IMR-90 (cell line): Measurements from ENCODE around the gene ZNF503. TPM values are rescaled to one million over a fixed set of nuclear protein-coding genes. Genes with fewer than 3 reads are reported as not detected.

ENCODE experiments used
- ATAC-seq: fragments of 200-7000 bp; cut with Tn5 transposase; 2 replicates; pipeline ENCODE4 v1.9.1; 2020; ENCODE audit warnings: low read depth, mild to moderate bottlenecking, moderate library complexity
- BruUV-seq: library from RNA; stranded (reverse); fragments of 400-500 nt; replicated peaks from 2 replicates; lab custom pipeline; 2021; lab: Mats Ljungman, UMichigan
- CTCF ChIA-PET: fragments of 300-600 bp; formaldehyde crosslinking; extraction: SDS; loops from one replicate; lab custom pipeline; 2021; ENCODE audit warnings: antibody characterized with exemption; lab: Yijun Ruan, JAX
- POLR2A ChIA-PET: fragments of 300-600 bp; sonication (Branson Sonifier 250); formaldehyde crosslinking; loops from one replicate; lab custom pipeline; 2022; ENCODE audit warnings: antibody characterized with exemption; ENCODE audit not compliant: unreplicated experiment; lab: Charles Lee
- DNase-seq: peaks from one replicate; pipeline ENCODE4 v3.0.0; 2013
- H2AFZ ChIP-seq: replicated peaks from 2 replicates; pipeline ENCODE3; 2013; ENCODE audit warnings: low read length, mild to moderate bottlenecking; ENCODE audit not compliant: poor library complexity
- H2AK5ac ChIP-seq: 2 replicates; pipeline ENCODE4 v1.6.1; 2013; ENCODE audit warnings: low read depth, low read length, inconsistent platforms
- H2AK9ac ChIP-seq: replicated peaks from 2 replicates; pipeline ENCODE3; 2013; ENCODE audit warnings: mild to moderate bottlenecking, low read depth, low read length, moderate library complexity; ENCODE audit not compliant: poor library complexity
- H2BK120ac ChIP-seq: 2 replicates; pipeline ENCODE4 v1.6.1; 2013; ENCODE audit warnings: low read depth, low read length, inconsistent platforms
- H2BK15ac ChIP-seq: 3 replicates; pipeline ENCODE4 v1.6.1; 2013; ENCODE audit warnings: low read depth, low read length, inconsistent platforms
- H2BK20ac ChIP-seq: 2 replicates; pipeline ENCODE4 v1.6.1; 2013; ENCODE audit warnings: low read depth, mild to moderate bottlenecking, inconsistent platforms, low read length, moderate library complexity
- H2BK5ac ChIP-seq: 2 replicates; pipeline ENCODE4 v1.6.1; 2013; ENCODE audit warnings: mild to moderate bottlenecking, low read depth, low read length, inconsistent platforms; ENCODE audit not compliant: poor library complexity, severe bottlenecking
- H3K14ac ChIP-seq: replicated peaks from 2 replicates; pipeline ENCODE4 v1.6.1; 2013; ENCODE audit warnings: low read depth, low read length, inconsistent platforms
- H3K18ac ChIP-seq: 2 replicates; pipeline ENCODE4 v1.6.1; 2013; ENCODE audit warnings: low read depth, low read length, control low read depth
- H3K23ac ChIP-seq: 2 replicates; pipeline ENCODE4 v1.6.1; 2013; ENCODE audit warnings: low read depth, low read length, inconsistent platforms
- H3K27ac ChIP-seq: 2 replicates; pipeline ENCODE4 v1.5.1; 2013; ENCODE audit warnings: mild to moderate bottlenecking, control low read depth, low read length; ENCODE audit not compliant: insufficient read depth
- H3K27me3 ChIP-seq: 2 replicates; pipeline ENCODE4 v1.6.1; 2013; ENCODE audit warnings: low read length; ENCODE audit not compliant: control insufficient read depth, insufficient read depth
- H3K36me3 ChIP-seq: 2 replicates; pipeline ENCODE4 v1.6.1; 2013; ENCODE audit warnings: low read length, mixed read lengths; ENCODE audit not compliant: control insufficient read depth, insufficient read depth
- H3K4ac ChIP-seq: 2 replicates; pipeline ENCODE4 v1.6.1; 2013; ENCODE audit warnings: low read depth, low read length, inconsistent platforms
- H3K4me1 ChIP-seq: 2 replicates; pipeline ENCODE4 v1.6.1; 2013; ENCODE audit warnings: low read length, mixed read lengths; ENCODE audit not compliant: control insufficient read depth, insufficient read depth
- H3K4me2 ChIP-seq: 2 replicates; pipeline ENCODE4 v1.6.1; 2013; ENCODE audit warnings: low read depth, mild to moderate bottlenecking, control low read depth, low read length, moderate library complexity
- H3K4me3 ChIP-seq: 2 replicates; pipeline ENCODE4 v1.5.1; 2013; ENCODE audit warnings: low read depth, mild to moderate bottlenecking, control low read depth, low read length, moderate library complexity; ENCODE audit not compliant: insufficient read depth
- H3K56ac ChIP-seq: 2 replicates; pipeline ENCODE4 v1.6.1; 2013; ENCODE audit warnings: low read length, inconsistent platforms; ENCODE audit not compliant: insufficient read depth; ENCODE audit errors: extremely low read depth
- H3K79me1 ChIP-seq, 2 experiments: 2 replicates each; pipeline ENCODE4 v1.6.1; 2013; ENCODE audit warnings: low read length in 2 of 2, inconsistent platforms in 1 of 2, low read depth in 1 of 2
- H3K9ac ChIP-seq: 2 replicates; pipeline ENCODE4 v1.6.1; 2013; ENCODE audit warnings: low read depth, low read length, control low read depth
- H3K9me1 ChIP-seq: 2 replicates; pipeline ENCODE4 v1.6.1; 2013; ENCODE audit warnings: low read length, inconsistent platforms; ENCODE audit not compliant: insufficient read depth
- H3K9me3 ChIP-seq: 2 replicates; pipeline ENCODE4 v1.6.1; 2013; ENCODE audit warnings: low read length; ENCODE audit not compliant: control insufficient read depth, insufficient read depth
- H4K20me1 ChIP-seq: 2 replicates; pipeline ENCODE4 v1.6.1; 2013; ENCODE audit warnings: low read length, inconsistent platforms; ENCODE audit not compliant: insufficient read depth
- H4K5ac ChIP-seq: 2 replicates; pipeline ENCODE4 v1.6.1; 2013; ENCODE audit warnings: mild to moderate bottlenecking, low read depth, low read length, control low read depth
- H4K8ac ChIP-seq, 2 experiments: 2 replicates each; pipeline ENCODE4 v1.6.1; 2013; ENCODE audit warnings: low read depth in 2 of 2, low read length in 2 of 2, control low read depth in 1 of 2, inconsistent platforms in 1 of 2
- H4K91ac ChIP-seq: 2 replicates; pipeline ENCODE4 v1.6.1; 2013; ENCODE audit warnings: low read depth, low read length, inconsistent platforms; ENCODE audit not compliant: insufficient read depth
- POLR2A ChIP-seq: IDR thresholded peaks from 2 replicates; pipeline ENCODE4 v1.6.1; 2012; ENCODE audit warnings: mild to moderate bottlenecking, low read depth, low read length
- WGBS, 2 experiments: methylation state at CpG; one replicate each; pipeline versions ENCODE4 v1.1.5 to v1.1.7; 2013; ENCODE audit warnings: missing lambda C conversion rate in 2 of 2; ENCODE audit not compliant: insufficient read length in 1 of 2; ENCODE audit errors: extremely low coverage in 2 of 2; 5-methylcytosine and 5-hydroxymethylcytosine counted together
- dilution Hi-C: fragments of 300-500 bp; cut with HindIII; formaldehyde crosslinking; loops from one replicate; pipeline ENCODE4 v1.14.3; 2018; ENCODE audit warnings: low sequenced_read_pairs; ENCODE audit not compliant: unreplicated experiment
- in situ Hi-C: fragments of 300-500 bp; cut with MboI; formaldehyde crosslinking; loops from 3 replicates; pipeline ENCODE4 v1.14.3; 2019; ENCODE audit warnings: low sequenced_read_pairs, inconsistent platforms, mixed read lengths
- intact Hi-C: fragments of 100-400 bp; cut with micrococcal nuclease; formaldehyde crosslinking; loops from 2 replicates; pipeline ENCODE4 v1.10.0; 2022
- polyA plus RNA-seq, 3 experiments: library from polyadenylated mRNA; depleted of rRNA; stranded (reverse); fragments of >200 nt; gene quantifications; 2 replicates each; pipeline ENCODE4 v1.2.3, GENCODE V29; 2012; ENCODE audit warnings: low replicate concordance in 1 of 3
- total RNA-seq: library from RNA; depleted of rRNA; stranded (reverse); fragments of >200 nt; gene quantifications from 2 replicates; pipeline ENCODE4 v1.2.3, GENCODE V29; 2012

ZNF503 gene
- total and polyA plus RNA-seq, 2 of the 4 experiments (the other 2 are of a cell fraction) = 0.36 to 5.8 TPM

DNA sequence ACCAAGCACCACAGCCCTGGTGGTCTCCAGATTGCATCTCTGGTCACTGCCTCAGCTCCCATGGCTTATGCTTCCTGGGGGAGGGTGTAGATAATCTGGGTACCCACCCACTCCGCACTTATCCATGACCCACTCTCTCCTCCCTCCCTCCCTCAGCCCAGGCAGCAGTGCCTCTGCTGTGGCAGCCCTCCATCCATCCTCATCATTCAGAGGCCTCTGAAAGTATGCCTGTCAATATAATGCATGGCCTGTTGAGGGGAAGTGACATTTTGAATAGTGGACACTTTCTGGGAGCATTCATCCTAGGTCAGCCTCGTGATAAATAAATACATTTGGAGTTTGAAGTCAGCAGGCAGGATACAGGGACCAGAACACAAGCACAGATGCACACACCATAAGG is 23.2 kb downstream of the ZNF503 start:
- Histone ChIP-seq H3K18ac (no peak overlapping the region), H2AK5ac (no peak overlapping the region), H3K9me3 (no peaks in the 10 kb centered on the region), H2BK5ac (no peak overlapping the region), H3K14ac (no peak overlapping the region), H3K4me3 (no peak overlapping the region), H2BK15ac (no peak overlapping the region), H3K27ac (no peak overlapping the region), H3K9me1 (no peaks in the 10 kb centered on the region), H4K20me1 (no peaks in the 10 kb centered on the region), H4K91ac (no peak overlapping the region), H2BK120ac (no peak overlapping the region), H3K27me3 (peaks cover 8% of the 10 kb centered on the region), H3K9ac (no peak overlapping the region), H4K8ac (no peak overlapping the region), H3K4ac (no peak overlapping the region), H3K23ac (no peak overlapping the region), H3K79me1 (no peaks in the 10 kb centered on the region), H4K5ac (no peak overlapping the region), H2BK20ac (no peak overlapping the region), H3K4me2 (no peak overlapping the region), H3K56ac (no peak overlapping the region), H3K36me3 (no peaks in the 10 kb centered on the region), H2AK9ac (no peak overlapping the region), H3K4me1 (peaks cover 8% of the 10 kb centered on the region; the same call in 1 of the 2 replicates), H2AFZ (no peak overlapping the region)
- no TSS peak for BruUV-seq
- in situ Hi-C loops = no loop called here
- no CpG with 5 or more reads among the region's 2 CpGs for WGBS, 2 experiments
- ChIA-PET POLR2A (no interaction called here), CTCF (no interaction called here)
- dilution Hi-C loops = no loop called here
- no peak for TF ChIP-seq POLR2A
- DNase-seq (no peak), ATAC-seq (no peak)
- intact Hi-C loops = no loop called here
